Transverse colon (tissue), 4 donors: ENCODE results near the gene PCIF1.

Experiments
- CTCF ChIP-seq, 5 experiments: fragments of 200-600 bp in 3 of 5; fragments of 450-650 bp in 2 of 5; sonication (generic) in 3 of 5; IDR thresholded peaks; 1 replicate in 2 of 5; 2 replicates in 3 of 5; pipeline ENCODE4 v1.5.1; 2016 to 2017; ENCODE audit warnings: antibody characterized with exemption in 5 of 5, inconsistent platforms in 3 of 5, mild to moderate bottlenecking in 2 of 5, moderate library complexity in 1 of 5
- POLR2A ChIP-seq: fragments of 450-650 bp; IDR thresholded peaks from one replicate; pipeline ENCODE4 v1.6.1; 2016; ENCODE audit warnings: antibody characterized with exemption, mild to moderate bottlenecking, moderate library complexity
- POLR2AphosphoS5 ChIP-seq, 3 donors: sonication (generic); formaldehyde crosslinking; IDR thresholded peaks; one replicate each; pipeline ENCODE4 v1.6.1; 2016; ENCODE audit warnings: antibody characterized with exemption in 3 of 3

DNA sequence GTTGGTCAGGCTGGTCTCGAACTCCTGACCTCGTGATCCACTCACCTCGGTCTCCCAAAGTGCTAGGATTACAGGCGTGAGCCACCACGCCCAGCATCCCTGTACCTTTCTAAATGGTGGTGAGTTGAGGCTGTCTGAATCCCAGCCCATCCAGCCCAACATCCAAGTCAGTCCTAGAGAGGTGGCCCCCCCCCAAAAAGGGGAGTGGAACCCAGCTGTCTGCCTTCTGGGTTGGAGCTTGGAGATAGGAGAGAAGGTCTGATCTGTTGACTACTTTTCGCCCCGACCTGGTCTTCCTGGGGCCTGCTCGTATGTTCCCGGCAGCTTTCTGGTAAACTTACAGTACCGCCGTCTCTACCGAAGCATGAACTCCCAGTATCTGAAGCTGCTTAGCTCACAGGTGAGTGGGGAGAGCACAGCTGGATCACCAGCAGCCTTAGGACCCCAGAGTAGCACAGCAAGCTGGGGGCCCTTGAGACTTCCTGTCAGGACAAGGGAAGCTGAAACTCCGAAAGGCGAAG is 37.8 kb upstream of the PCIF1 start:
- no peak for TF ChIP-seq POLR2A
- TF ChIP-seq CTCF (IDR thresholded peaks at IDR 0.05): no peak
- TF ChIP-seq POLR2AphosphoS5 (IDR thresholded peaks at IDR 0.05): no peak
